Stimulated activated CD4-positive, alpha-beta T cell treated with anti-CD3 and anti-CD28 coated beads, Interleukin-2, amount 100 ng/mL, for 4 hours (primary cell): Measurements from ENCODE around the gene ALKBH4.
A peak's percentile ranks its signal among the peaks of the same experiment; 100 is the strongest.
"Not testable (repeated sequence)": the region's sequence is repeated elsewhere in the genome, so short reads cannot be mapped to it uniquely, and the experiment has no call there.

Experiments
- DNase-seq: peaks from one replicate; pipeline ENCODE4 v3.0.0-alpha.2; 2020; ENCODE audit warnings: low read depth

The ALKBH4 gene

GRCh38 chr7:102464577-102465280 lies at the start of gene ALKBH4, which contains the start of gene LRWD1:
ALKBH4 (minus strand) TSS chr7:102464863; CDS start chr7:102464836, 27 bp downstream.
LRWD1 (plus strand) TSS chr7:102464984; CDS start chr7:102465081, 97 bp downstream.
- peak; percentile 90 for DNase-seq

- DNase-seq = not testable (repeated sequence)
Measured at GRCh38 chr7:102512642-102513221, 48.1 kb upstream of the ALKBH4 start.

- not testable (repeated sequence) for DNase-seq
Measured at GRCh38 chr7:102511860-102512522, 47.3 kb upstream of the ALKBH4 start.

GRCh38 chr7:102510575-102510974 lies 45.9 kb upstream of the ALKBH4 start:
- DNase-seq = not testable (repeated sequence)

- DNase-seq = not testable (repeated sequence)
Measured at GRCh38 chr7:102507410-102508088, 42.9 kb upstream of the ALKBH4 start.

GRCh38 chr7:102505298-102506185 lies 40.9 kb upstream of the ALKBH4 start:
- DNase-seq = not testable (repeated sequence)

GRCh38 chr7:102503141-102503540 lies 38.5 kb upstream of the ALKBH4 start:
- not testable (repeated sequence) for DNase-seq

- not testable (repeated sequence) for DNase-seq
Measured at GRCh38 chr7:102498321-102498720, 33.7 kb upstream of the ALKBH4 start.

- DNase-seq = not testable (repeated sequence)
Measured at GRCh38 chr7:102497308-102497707, 32.6 kb upstream of the ALKBH4 start.

GRCh38 chr7:102496861-102497260 lies 32.2 kb upstream of the ALKBH4 start:
- not testable (repeated sequence) for DNase-seq

GRCh38 chr7:102494473-102495149 lies 29.9 kb upstream of the ALKBH4 start:
- DNase-seq = not testable (repeated sequence)

- DNase-seq = not testable (repeated sequence)
Measured at GRCh38 chr7:102494026-102494425, 29.4 kb upstream of the ALKBH4 start.

- not testable (repeated sequence) for DNase-seq
Measured at GRCh38 chr7:102493220-102493935, 28.7 kb upstream of the ALKBH4 start.

GRCh38 chr7:102490529-102491075 lies 25.9 kb upstream of the ALKBH4 start:
- DNase-seq = not testable (repeated sequence)

GRCh38 chr7:102484317-102484716 lies 19.7 kb upstream of the ALKBH4 start:
- DNase-seq = not testable (repeated sequence)

- not testable (repeated sequence) for DNase-seq
Measured at GRCh38 chr7:102481962-102482361, 17.3 kb upstream of the ALKBH4 start.

GRCh38 chr7:102479982-102480637 lies 15.4 kb upstream of the ALKBH4 start:
- DNase-seq = not testable (repeated sequence)

- not testable (repeated sequence) for DNase-seq
Measured at GRCh38 chr7:102479209-102479584, 14.5 kb upstream of the ALKBH4 start.
